ENCODE measurements around the gene TCERG1L. TPM values are rescaled to one million over a fixed set of nuclear protein-coding genes. Genes with fewer than 3 reads are reported as not detected.

The TCERG1L gene
- not detected for total RNA-seq (2021; ENCODE audit: unreplicated experiment)
- not detected for polyA plus RNA-seq (2012; ENCODE audit: insufficient read length)
- Bru-seq, nascent RNA = not detected
- BruChase-seq, experiment 1, labeled RNA remaining after a 2-hour chase = not detected
- BruChase-seq, experiment 2, labeled RNA remaining after a 6-hour chase = not detected
- long read RNA-seq = 0 reads

GRCh38 chr10:131311661-131312477 lies at the start of gene TCERG1L:
Gene TCERG1L (minus strand): TSS chr10:131311721. CDS start chr10:131311635, 86 bp downstream.
- ATAC-seq (no peak), DNase-seq (ENCODE audit: low read depth, low spot score) (no peak)
- Histone ChIP-seq H3K4me1 (ENCODE audit: control insufficient read depth, insufficient read depth, low read length) (no peaks in the 10 kb centered on the region), H3K9me3 (ENCODE audit: control insufficient read depth, insufficient read depth, low read depth, low read length) (no peaks in the 10 kb centered on the region), H3K27ac (ENCODE audit: low read length) (no peak within 1 kb of the TSS), H3K4me3 (ENCODE audit: low read depth in 2 of 2, low read length in 2 of 2) (no peak within 1 kb of the TSS), H3K27me3 (ENCODE audit: control insufficient read depth, insufficient read depth, low read length) (peaks cover 7% of the 10 kb centered on the region), H3K36me3 (ENCODE audit: control insufficient read depth, insufficient read depth, low read length) (no peaks in the 10 kb centered on the region)
- CTCF ChIA-PET = no interaction called here
- TF ChIP-seq SIN3A (IDR thresholded peaks at IDR 0.05; ENCODE audit: borderline replicate concordance, insufficient read depth, low read depth, low read length) (no peak), REST (IDR thresholded peaks at IDR 0.05; ENCODE audit: insufficient read depth in 1 of 2, low read depth in 2 of 2, low read length in 1 of 2) (no peak), CTCF (IDR thresholded peaks at IDR 0.05) (no peak), TCF7L2 (IDR thresholded peaks at IDR 0.05; ENCODE audit: low read depth, low read length) (no peak), POLR2AphosphoS5 (IDR thresholded peaks at IDR 0.05; ENCODE audit: low read depth, low read length) (no peak)
- BruUV-seq (replicated peaks) = no TSS peak
- POLR2A ChIA-PET = no interaction called here
- in situ Hi-C loops (cut with HindIII; ENCODE audit: low pct_unique_long_range_greater_than_20kb, low sequenced_read_pairs) (no loop called here), intact Hi-C loops (cut with micrococcal nuclease; ENCODE audit: unreplicated experiment) (no loop called here)

- POLR2A ChIA-PET = interaction anchor here (0.7 kb wide), 1 partner anchor 185 kb away, joined by 4 read pairs; no protein-coding TSS in a partner anchor
- peaks cover 22% of the 10 kb centered on the region for H3K27me3 ChIP-seq (ENCODE audit: control insufficient read depth, insufficient read depth, low read length)
- intact Hi-C loops (cut with micrococcal nuclease; ENCODE audit: unreplicated experiment) = no loop called here
These were observed 47.4 kb upstream of the TCERG1L start for GRCh38 chr10:131358741-131359442.

More at GRCh38 chr10:131358741-131359442, 47.4 kb upstream of the TCERG1L start:
- ATAC-seq = no peak
- Histone ChIP-seq H3K4me3 (ENCODE audit: low read depth in 2 of 2, low read length in 2 of 2) (no peak overlapping the region), H3K4me1 (ENCODE audit: control insufficient read depth, insufficient read depth, low read length) (no peaks in the 10 kb centered on the region), H3K27ac (ENCODE audit: low read length) (no peak overlapping the region), H3K36me3 (ENCODE audit: control insufficient read depth, insufficient read depth, low read length) (no peaks in the 10 kb centered on the region), H3K9me3 (ENCODE audit: control insufficient read depth, insufficient read depth, low read depth, low read length) (no peaks in the 10 kb centered on the region)
- no peak for DNase-seq (ENCODE audit: low read depth, low spot score)
- CTCF ChIA-PET = no interaction called here
- BruUV-seq (replicated peaks) = no TSS peak
- in situ Hi-C loops (cut with HindIII; ENCODE audit: low pct_unique_long_range_greater_than_20kb, low sequenced_read_pairs) = no loop called here
- TF ChIP-seq POLR2AphosphoS5 (IDR thresholded peaks at IDR 0.05; ENCODE audit: low read depth, low read length) (no peak), SIN3A (IDR thresholded peaks at IDR 0.05; ENCODE audit: borderline replicate concordance, insufficient read depth, low read depth, low read length) (no peak), TCF7L2 (IDR thresholded peaks at IDR 0.05; ENCODE audit: low read depth, low read length) (no peak), CTCF (IDR thresholded peaks at IDR 0.05) (no peak), REST (IDR thresholded peaks at IDR 0.05; ENCODE audit: insufficient read depth in 1 of 2, low read depth in 2 of 2, low read length in 1 of 2) (no peak)

Data from Panc1 (cell line).